HepG2 (cell line): Measurements from ENCODE around the gene FUT3. TPM values are rescaled to one million over a fixed set of nuclear protein-coding genes. Genes with fewer than 3 reads are reported as not detected.

Experiments used
- ARNT2 ChIP-seq: sonication (generic); formaldehyde crosslinking; IDR thresholded peaks from 2 replicates; pipeline ENCODE4 v1.8.0; 2022; ENCODE audit warnings: mild to moderate bottlenecking, low read depth, missing genetic modification reagents, moderate library complexity
- CBX1 ChIP-seq: IDR thresholded peaks from one replicate; pipeline ENCODE4 v1.6.1; 2016; ENCODE audit warnings: antibody characterized with exemption, low read depth
- GLI4 ChIP-seq: sonication (generic); formaldehyde crosslinking; IDR thresholded peaks from 2 replicates; pipeline ENCODE4 v1.5.1; 2020; ENCODE audit warnings: missing genetic modification reagents, mild to moderate bottlenecking, moderate library complexity, borderline replicate concordance
- KLF15 ChIP-seq: sonication (generic); formaldehyde crosslinking; IDR thresholded peaks from 2 replicates; pipeline ENCODE4 v1.8.1; 2023; ENCODE audit warnings: borderline replicate concordance, mild to moderate bottlenecking, inconsistent platforms, missing genetic modification reagents, mixed read lengths
- MED1 ChIP-seq: sonication (generic); formaldehyde crosslinking; IDR thresholded peaks from 2 replicates; pipeline ENCODE4 v1.4.0; 2020; ENCODE audit warnings: missing genetic modification reagents
- NFYC ChIP-seq: IDR thresholded peaks from 2 replicates; pipeline ENCODE4 v1.6.1; 2016; ENCODE audit warnings: missing genetic modification reagents, missing compliant biosample characterization
- PCBP1 ChIP-seq: fragments of 200-400 bp; formaldehyde crosslinking; IDR thresholded peaks from 2 replicates; pipeline ENCODE4 v1.6.1; 2017; ENCODE audit warnings: mild to moderate bottlenecking, low read depth, low read length, borderline replicate concordance
- POGZ ChIP-seq: sonication (generic); formaldehyde crosslinking; IDR thresholded peaks from 2 replicates; pipeline ENCODE4 v1.4.0; 2020; ENCODE audit warnings: mild to moderate bottlenecking, missing genetic modification reagents
- SALL1 ChIP-seq: sonication (generic); formaldehyde crosslinking; IDR thresholded peaks from 2 replicates; pipeline ENCODE4 v1.8.0; 2022; ENCODE audit warnings: mild to moderate bottlenecking, missing genetic modification reagents
- TP53 ChIP-seq: sonication (generic); formaldehyde crosslinking; conservative IDR thresholded peaks from 2 replicates; pipeline ENCODE4 v1.4.0; 2020; ENCODE audit warnings: missing genetic modification reagents
- ZBTB38 ChIP-seq: sonication (generic); formaldehyde crosslinking; IDR thresholded peaks from 2 replicates; pipeline ENCODE4 v1.5.1; 2020; ENCODE audit warnings: mild to moderate bottlenecking, missing genetic modification reagents
- ZFY ChIP-seq: sonication (generic); formaldehyde crosslinking; IDR thresholded peaks from 2 replicates; pipeline ENCODE4 v1.4.0; 2020; ENCODE audit warnings: missing genetic modification reagents
- ZNF552 ChIP-seq: sonication (generic); formaldehyde crosslinking; IDR thresholded peaks from 2 replicates; pipeline ENCODE4 v1.9.0; 2022; ENCODE audit warnings: missing genetic modification reagents, mild to moderate bottlenecking, borderline replicate concordance
- ZNF567 ChIP-seq: sonication (generic); formaldehyde crosslinking; IDR thresholded peaks from 2 replicates; pipeline ENCODE4 v1.8.1; 2023; ENCODE audit warnings: mild to moderate bottlenecking, missing genetic modification reagents, borderline replicate concordance
- ZNF670 ChIP-seq: sonication (generic); formaldehyde crosslinking; IDR thresholded peaks from 2 replicates; pipeline ENCODE4 v1.8.0; 2022; ENCODE audit warnings: mild to moderate bottlenecking, missing genetic modification reagents, borderline replicate concordance
- ZNF788 ChIP-seq: sonication (generic); formaldehyde crosslinking; IDR thresholded peaks from 2 replicates; pipeline ENCODE4 v1.5.0; 2020; ENCODE audit warnings: mild to moderate bottlenecking, missing genetic modification reagents, borderline replicate concordance
- ZNF850 ChIP-seq: sonication (generic); formaldehyde crosslinking; conservative IDR thresholded peaks from 2 replicates; pipeline ENCODE4 v1.9.0; 2021; ENCODE audit warnings: mild to moderate bottlenecking, missing genetic modification reagents
- polyA plus RNA-seq, 8 experiments: library from polyadenylated mRNA; depleted of rRNA in 3 of 8; stranded (reverse) in 7 of 8; unstranded in 1 of 8; fragments of >200 nt; fragmentation: Illumina TruSeq in 4 of 8; extraction: Trizol in 4 of 8; gene quantifications; 2 replicates each; pipeline versions ENCODE4 v1.2.1 to v1.2.3, GENCODE V29; 2011 to 2016; ENCODE audit warnings: low read depth in 4 of 8, missing spikeins in 1 of 8, mixed read lengths in 1 of 8; ENCODE audit not compliant: insufficient read depth in 1 of 8
- total RNA-seq, 5 experiments: library from RNA; depleted of rRNA; stranded (reverse); fragments of >200 nt; fragmentation: Illumina TruSeq; extraction: Trizol; gene quantifications; 2 replicates each; pipeline ENCODE4 v1.2.3, GENCODE V29; 2016; ENCODE audit warnings: low read depth in 1 of 5
- TF ChIP-seq, protein P1 (sequence below): IDR thresholded peaks from 2 replicates; pipeline ENCODE4 v1.6.1; 2018; ENCODE audit warnings: missing genetic modification reagents, mild to moderate bottlenecking, missing compliant biosample characterization
- TF ChIP-seq, protein P2 (sequence below), 2 experiments: sonication (generic) in 1 of 2; formaldehyde crosslinking in 1 of 2; IDR thresholded peaks; 2 replicates each; pipeline versions ENCODE4 v1.5.1 to v1.6.1; 2011 to 2020; ENCODE audit warnings: borderline replicate concordance in 1 of 2, low read depth in 1 of 2, low read length in 1 of 2, mild to moderate bottlenecking in 1 of 2, missing genetic modification reagents in 1 of 2, moderate library complexity in 1 of 2
- TF ChIP-seq, protein P3 (sequence below): sonication (generic); formaldehyde crosslinking; IDR thresholded peaks from 2 replicates; pipeline ENCODE4 v1.4.0; 2020; ENCODE audit warnings: missing genetic modification reagents, borderline replicate concordance
- TF ChIP-seq, protein P4 (sequence below): sonication (generic); formaldehyde crosslinking; IDR thresholded peaks from 2 replicates; pipeline ENCODE4 v1.5.0; 2020; ENCODE audit warnings: missing genetic modification reagents, mild to moderate bottlenecking, borderline replicate concordance
- TF ChIP-seq, protein P5 (sequence below): sonication (generic); formaldehyde crosslinking; IDR thresholded peaks from 2 replicates; pipeline ENCODE4 v1.4.0; 2020; ENCODE audit warnings: missing genetic modification reagents

FUT3 gene
- total and polyA plus RNA-seq, 2 of the 13 experiments (the other 11 are each of a cell fraction or from before 2014, with no cell fraction given), result 0.53 to 1.1 TPM

DNA sequence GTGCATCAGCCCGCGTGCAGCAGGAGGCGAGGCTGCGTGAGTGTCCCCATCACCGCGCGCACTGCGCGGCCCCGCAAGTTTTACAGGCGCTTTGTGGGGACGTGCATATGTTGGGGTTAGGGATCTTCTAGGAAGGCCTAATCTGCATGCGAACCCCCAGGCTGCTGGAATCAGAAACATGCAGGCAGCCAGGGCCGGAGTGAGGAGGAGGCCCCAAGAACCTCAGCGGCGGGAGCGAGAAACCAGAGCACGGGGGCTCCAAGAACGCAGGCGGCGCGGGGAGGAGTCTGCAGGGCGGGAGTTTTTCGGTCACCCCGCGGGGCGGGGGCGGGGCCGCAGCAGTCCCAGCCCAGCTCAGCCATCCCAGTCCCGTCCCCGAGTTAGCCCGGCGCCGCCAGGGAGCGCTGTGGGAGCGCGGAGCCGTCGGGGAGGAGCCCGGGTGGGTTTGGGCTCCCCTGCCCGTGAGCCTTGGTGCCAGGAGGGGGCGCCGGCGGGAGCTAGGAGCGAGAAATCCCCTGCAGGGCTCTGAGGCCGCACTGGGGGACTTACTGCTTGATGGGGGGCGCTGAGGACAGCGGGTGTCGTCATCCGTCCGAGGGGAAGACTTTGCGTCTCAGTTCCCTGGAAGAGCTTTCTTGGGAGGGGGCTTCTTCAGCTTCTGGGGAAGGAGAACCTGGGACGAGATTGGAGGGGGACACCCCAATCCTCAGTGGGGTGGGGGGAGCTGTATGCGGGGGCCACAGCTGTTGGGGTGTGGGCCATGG lies 47.3 kb downstream of the FUT3 start (continued):
- peak; percentile 95 for TF ChIP-seq ARNT2 (CRISPR knock-in tag)
- peak; percentile 23; the same call in 1 of the 2 replicates for TF ChIP-seq MED1 (CRISPR knock-in tag)
- TF ChIP-seq ZFY (CRISPR knock-in tag), result peak; percentile 45; the same call in 1 of the 2 replicates
- no peak for TF ChIP-seq TP53
- TF ChIP-seq, protein P1, sequence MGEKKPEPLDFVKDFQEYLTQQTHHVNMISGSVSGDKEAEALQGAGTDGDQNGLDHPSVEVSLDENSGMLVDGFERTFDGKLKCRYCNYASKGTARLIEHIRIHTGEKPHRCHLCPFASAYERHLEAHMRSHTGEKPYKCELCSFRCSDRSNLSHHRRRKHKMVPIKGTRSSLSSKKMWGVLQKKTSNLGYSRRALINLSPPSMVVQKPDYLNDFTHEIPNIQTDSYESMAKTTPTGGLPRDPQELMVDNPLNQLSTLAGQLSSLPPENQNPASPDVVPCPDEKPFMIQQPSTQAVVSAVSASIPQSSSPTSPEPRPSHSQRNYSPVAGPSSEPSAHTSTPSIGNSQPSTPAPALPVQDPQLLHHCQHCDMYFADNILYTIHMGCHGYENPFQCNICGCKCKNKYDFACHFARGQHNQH, result peak; percentile 27; the same call in 1 of the 2 replicates
- peak; percentile 69 for TF ChIP-seq POGZ (CRISPR knock-in tag)
- TF ChIP-seq, protein P2, sequence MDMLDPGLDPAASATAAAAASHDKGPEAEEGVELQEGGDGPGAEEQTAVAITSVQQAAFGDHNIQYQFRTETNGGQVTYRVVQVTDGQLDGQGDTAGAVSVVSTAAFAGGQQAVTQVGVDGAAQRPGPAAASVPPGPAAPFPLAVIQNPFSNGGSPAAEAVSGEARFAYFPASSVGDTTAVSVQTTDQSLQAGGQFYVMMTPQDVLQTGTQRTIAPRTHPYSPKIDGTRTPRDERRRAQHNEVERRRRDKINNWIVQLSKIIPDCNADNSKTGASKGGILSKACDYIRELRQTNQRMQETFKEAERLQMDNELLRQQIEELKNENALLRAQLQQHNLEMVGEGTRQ (IDR thresholded peaks at IDR 0.05; ENCODE audit: low read depth, low read length), result no peak
- TF ChIP-seq, protein P2 (CRISPR knock-in tag; IDR thresholded peaks at IDR 0.05; ENCODE audit: borderline replicate concordance), result 0 out of 2 replicates have a peak, but pooled peaks have one; percentile 11
- TF ChIP-seq, protein P3, sequence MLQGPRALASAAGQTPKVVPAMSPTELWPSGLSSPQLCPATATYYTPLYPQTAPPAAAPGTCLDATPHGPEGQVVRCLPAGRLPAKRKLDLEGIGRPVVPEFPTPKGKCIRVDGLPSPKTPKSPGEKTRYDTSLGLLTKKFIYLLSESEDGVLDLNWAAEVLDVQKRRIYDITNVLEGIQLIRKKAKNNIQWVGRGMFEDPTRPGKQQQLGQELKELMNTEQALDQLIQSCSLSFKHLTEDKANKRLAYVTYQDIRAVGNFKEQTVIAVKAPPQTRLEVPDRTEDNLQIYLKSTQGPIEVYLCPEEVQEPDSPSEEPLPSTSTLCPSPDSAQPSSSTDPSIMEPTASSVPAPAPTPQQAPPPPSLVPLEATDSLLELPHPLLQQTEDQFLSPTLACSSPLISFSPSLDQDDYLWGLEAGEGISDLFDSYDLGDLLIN, result peak; percentile 17; the same call in 1 of the 2 replicates
- TF ChIP-seq GLI4 (CRISPR knock-in tag), result 0 out of 2 replicates have a peak, but pooled peaks have one; percentile 91
- TF ChIP-seq ZNF567 (CRISPR knock-in tag), result 0 out of 2 replicates have a peak, but pooled peaks have one; percentile 65
- TF ChIP-seq KLF15 (CRISPR knock-in tag), result 0 out of 2 replicates have a peak, but pooled peaks have one; percentile 40
- TF ChIP-seq ZNF552 (CRISPR knock-in tag), result 0 out of 2 replicates have a peak, but pooled peaks have one; percentile 28
- TF ChIP-seq ZNF788, result peak; percentile 66; the same call in 1 of the 2 replicates
- no peak; the same call in 1 of the 2 replicates for TF ChIP-seq ZNF670
- TF ChIP-seq ZBTB38 (CRISPR knock-in tag), result peak; percentile 86
- TF ChIP-seq NFYC (CRISPR knock-in tag), result no peak
- TF ChIP-seq, protein P4, sequence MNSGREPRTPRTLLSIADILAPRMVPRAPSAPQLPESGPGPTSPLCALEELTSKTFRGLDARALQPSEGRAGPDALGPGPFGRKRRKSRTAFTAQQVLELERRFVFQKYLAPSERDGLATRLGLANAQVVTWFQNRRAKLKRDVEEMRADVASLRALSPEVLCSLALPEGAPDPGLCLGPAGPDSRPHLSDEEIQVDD (CRISPR knock-in tag), result peak; percentile 31; the same call in 1 of the 2 replicates
- peak; percentile 43; the same call in 1 of the 2 replicates for TF ChIP-seq PCBP1
- 0 out of 2 replicates have a peak, but pooled peaks have one; percentile 53 for TF ChIP-seq ZNF850 (CRISPR knock-in tag)
- TF ChIP-seq CBX1, result peak; percentile 79
- TF ChIP-seq, protein P5, sequence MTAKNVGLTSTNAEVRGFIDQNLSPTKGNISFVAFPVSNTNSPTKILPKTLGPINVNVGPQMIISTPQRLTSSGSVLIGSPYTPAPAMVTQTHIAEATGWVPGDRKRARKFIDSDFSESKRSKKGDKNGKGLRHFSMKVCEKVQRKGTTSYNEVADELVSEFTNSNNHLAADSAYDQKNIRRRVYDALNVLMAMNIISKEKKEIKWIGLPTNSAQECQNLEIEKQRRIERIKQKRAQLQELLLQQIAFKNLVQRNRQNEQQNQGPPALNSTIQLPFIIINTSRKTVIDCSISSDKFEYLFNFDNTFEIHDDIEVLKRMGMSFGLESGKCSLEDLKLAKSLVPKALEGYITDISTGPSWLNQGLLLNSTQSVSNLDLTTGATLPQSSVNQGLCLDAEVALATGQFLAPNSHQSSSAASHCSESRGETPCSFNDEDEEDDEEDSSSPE (CRISPR knock-in tag), result peak; percentile 66
- TF ChIP-seq SALL1 (CRISPR knock-in tag), result peak; percentile 83
